Effector memory CD4-positive, alpha-beta T cell (primary cell): ENCODE results near the gene RRP1.

Experiments used
- DNase-seq, 3 donors: peaks; one replicate each; pipeline ENCODE4 v3.0.0-alpha.2; 2020
- H3K27ac ChIP-seq: 2 replicates; pipeline ENCODE4 v1.7.0; 2013; ENCODE audit warnings: mild to moderate bottlenecking, low read length, moderate library complexity; ENCODE audit not compliant: insufficient read depth, poor library complexity, severe bottlenecking
- H3K27me3 ChIP-seq: replicated peaks from 2 replicates; pipeline ENCODE4 v1.7.0; 2013; ENCODE audit warnings: mild to moderate bottlenecking, low read length; ENCODE audit not compliant: insufficient read depth, control insufficient read depth, poor library complexity, severe bottlenecking
- H3K36me3 ChIP-seq: 2 replicates; pipeline ENCODE4 v1.7.0; 2013; ENCODE audit warnings: mild to moderate bottlenecking, low read length, moderate library complexity; ENCODE audit not compliant: control insufficient read depth, insufficient read depth
- H3K4me1 ChIP-seq: 2 replicates; pipeline ENCODE4 v1.7.0; 2013; ENCODE audit warnings: low read length, mild to moderate bottlenecking; ENCODE audit not compliant: control insufficient read depth, insufficient read depth, poor library complexity, severe bottlenecking
- H3K4me3 ChIP-seq: 2 replicates; pipeline ENCODE4 v1.7.0; 2013; ENCODE audit warnings: low read length, low read depth, mild to moderate bottlenecking; ENCODE audit not compliant: insufficient read depth, poor library complexity, severe bottlenecking
- H3K9me3 ChIP-seq: 2 replicates; pipeline ENCODE4 v1.7.0; 2013; ENCODE audit warnings: mild to moderate bottlenecking, low read length, moderate library complexity; ENCODE audit not compliant: control insufficient read depth
- total RNA-seq, 3 donors: gene quantifications; one replicate each; lab custom pipeline; 2026; lab: John Stamatoyannopoulos, UW

Gene RRP1
- total RNA-seq, result 23.3 to 24.4 (median 24.4) reads per million in 3 donors

DNA sequence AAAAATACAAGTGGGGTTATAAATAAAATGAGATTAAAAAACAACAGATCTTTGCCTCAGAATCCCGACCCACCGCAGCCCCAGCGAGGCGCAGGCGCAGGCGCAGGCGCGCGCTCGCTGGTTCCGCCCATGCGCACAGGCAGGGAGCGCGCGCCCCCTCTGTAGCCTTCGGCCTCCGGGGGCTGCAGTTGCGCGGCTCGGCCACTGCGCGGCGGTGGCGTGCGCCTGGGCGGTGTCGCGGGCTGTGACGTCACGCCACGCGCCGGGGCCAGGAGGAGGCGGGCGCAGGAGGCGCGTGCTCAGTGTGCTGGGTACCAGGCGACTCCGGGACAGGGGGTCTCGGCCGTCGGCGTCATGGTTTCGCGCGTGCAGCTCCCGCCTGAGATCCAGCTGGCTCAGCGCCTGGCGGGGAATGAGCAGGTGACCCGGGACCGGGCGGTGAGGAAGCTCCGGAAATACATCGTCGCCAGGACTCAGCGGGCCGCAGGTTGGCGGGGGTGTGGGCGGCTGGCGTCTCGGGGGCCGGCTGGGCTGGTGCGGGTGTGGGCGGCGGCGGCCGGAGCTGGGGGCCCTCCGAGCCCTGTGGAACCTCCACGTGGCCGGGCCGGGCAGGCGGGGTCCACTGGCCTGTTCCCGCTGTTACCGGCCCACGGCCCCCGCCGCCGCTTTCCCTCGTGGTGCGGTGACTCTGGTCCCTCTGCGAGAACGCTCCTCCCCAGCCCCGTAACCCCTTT lies at the start of gene RRP1:
RRP1 (plus strand) TSS at position 302 of the 734 bp plus-strand sequence; CDS start at position 355, 53 bp downstream.
- no peaks in the 10 kb centered on the region for H3K27me3 ChIP-seq
- peak within 1 kb of the TSS; percentile 63 for H3K4me3 ChIP-seq
- peaks cover 28% of the 10 kb centered on the region for H3K36me3 ChIP-seq
- H3K4me1 ChIP-seq, result peaks cover 9% of the 10 kb centered on the region
- H3K27ac ChIP-seq, result peak within 1 kb of the TSS; percentile 77
- H3K9me3 ChIP-seq, result no peaks in the 10 kb centered on the region
- DNase-seq, result peak; percentile 90 to 91 (median 90)

DNA sequence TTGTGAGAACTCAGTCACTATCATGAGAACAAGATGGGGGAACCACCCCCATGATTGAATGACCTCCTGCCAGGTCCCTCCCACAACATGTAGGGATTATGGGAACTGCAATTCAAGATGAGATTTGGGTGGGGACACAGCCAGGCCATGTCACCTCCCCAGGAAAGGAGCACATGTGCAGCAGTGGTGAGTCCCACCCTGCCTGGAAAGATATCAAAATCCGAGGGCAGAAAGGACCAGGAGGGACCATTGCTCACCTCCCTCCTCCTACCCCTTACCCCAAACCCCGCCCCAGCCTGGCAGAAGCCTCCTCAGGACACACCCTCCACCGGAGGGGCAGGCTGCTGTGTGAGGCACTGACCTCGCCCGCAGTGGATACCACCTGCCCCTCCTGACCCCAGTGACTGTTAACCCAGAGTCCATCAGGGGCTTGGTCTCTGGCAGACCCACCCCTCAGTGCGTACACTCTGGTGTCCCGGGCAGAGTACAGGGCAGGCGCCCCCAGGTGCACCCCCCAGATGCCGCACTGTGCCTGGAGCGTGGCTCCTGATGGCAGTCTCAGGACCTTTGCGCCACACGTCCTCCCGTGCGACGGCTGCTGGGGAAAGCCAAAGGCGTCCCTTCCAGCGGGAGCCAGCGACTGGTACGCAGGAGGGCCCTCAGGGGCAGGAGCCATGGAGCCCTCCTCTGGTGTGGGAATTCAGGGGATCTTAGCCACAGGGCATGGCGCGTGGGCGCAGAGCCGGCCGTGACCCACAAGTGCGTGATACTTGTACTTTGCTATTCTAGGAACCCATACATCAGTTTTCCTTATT lies 49.5 kb upstream of the RRP1 start:
- Histone ChIP-seq H3K27me3 (no peaks in the 10 kb centered on the region), H3K4me1 (no peaks in the 10 kb centered on the region), H3K4me3 (no peak overlapping the region), H3K27ac (no peak overlapping the region), H3K36me3 (peaks cover 14% of the 10 kb centered on the region), H3K9me3 (no peaks in the 10 kb centered on the region)
- DNase-seq, result no peak

GRCh38 chr21:43740497-43741156 lies 48.8 kb upstream of the RRP1 start:
- Histone ChIP-seq H3K9me3 (no peaks in the 10 kb centered on the region), H3K27me3 (no peaks in the 10 kb centered on the region), H3K36me3 (peaks cover 15% of the 10 kb centered on the region), H3K4me1 (no peaks in the 10 kb centered on the region), H3K27ac (no peak overlapping the region), H3K4me3 (no peak overlapping the region)
- DNase-seq, result peak in 1 of 3 donors; percentile 65

DNA sequence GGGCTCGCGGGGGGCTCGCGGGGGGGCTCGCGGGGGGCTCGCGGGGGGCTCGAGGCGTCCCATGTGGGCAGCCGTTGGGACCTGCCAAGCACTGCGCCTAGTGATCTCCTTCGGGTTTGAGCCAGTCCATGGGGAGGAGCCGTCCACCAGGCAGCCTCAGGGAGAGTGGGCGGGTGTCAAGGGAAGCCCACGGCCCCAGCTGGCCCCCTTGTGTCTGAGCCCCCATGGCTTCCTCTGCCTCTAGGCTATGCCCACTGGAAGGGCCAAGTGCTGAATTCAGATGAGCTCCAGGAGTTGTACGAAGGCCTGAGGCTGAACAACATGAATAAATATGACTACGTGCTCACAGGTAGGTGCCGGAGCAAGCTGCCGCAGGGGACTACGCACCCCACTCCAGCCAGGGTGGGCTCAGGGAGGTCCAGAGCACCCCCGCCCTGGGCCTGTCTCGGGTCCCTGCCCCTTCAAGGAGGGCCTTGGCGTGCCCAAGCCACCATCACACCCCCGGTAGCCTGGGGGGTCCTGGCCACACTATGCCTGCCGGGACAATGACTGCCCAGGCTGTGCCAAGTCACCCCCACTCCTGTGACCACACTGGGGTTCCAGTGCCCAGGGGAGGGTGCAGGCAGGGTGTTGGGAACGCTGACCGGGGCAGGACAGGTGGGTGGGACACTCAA lies 47.8 kb upstream of the RRP1 start:
- Histone ChIP-seq H3K27me3 (no peaks in the 10 kb centered on the region), H3K9me3 (no peaks in the 10 kb centered on the region), H3K36me3 (peaks cover 19% of the 10 kb centered on the region), H3K4me1 (no peaks in the 10 kb centered on the region), H3K4me3 (no peak overlapping the region), H3K27ac (no peak overlapping the region)
- DNase-seq, result no peak

- no peak overlapping the region for H3K27ac ChIP-seq
- no peaks in the 10 kb centered on the region for H3K9me3 ChIP-seq
- no peaks in the 10 kb centered on the region for H3K27me3 ChIP-seq
- H3K36me3 ChIP-seq, result peaks cover 32% of the 10 kb centered on the region
- no peaks in the 10 kb centered on the region for H3K4me1 ChIP-seq
- DNase-seq, result no peak
- no peak overlapping the region for H3K4me3 ChIP-seq
Measured at GRCh38 chr21:43743947-43744346, 45.4 kb upstream of the RRP1 start.

DNA sequence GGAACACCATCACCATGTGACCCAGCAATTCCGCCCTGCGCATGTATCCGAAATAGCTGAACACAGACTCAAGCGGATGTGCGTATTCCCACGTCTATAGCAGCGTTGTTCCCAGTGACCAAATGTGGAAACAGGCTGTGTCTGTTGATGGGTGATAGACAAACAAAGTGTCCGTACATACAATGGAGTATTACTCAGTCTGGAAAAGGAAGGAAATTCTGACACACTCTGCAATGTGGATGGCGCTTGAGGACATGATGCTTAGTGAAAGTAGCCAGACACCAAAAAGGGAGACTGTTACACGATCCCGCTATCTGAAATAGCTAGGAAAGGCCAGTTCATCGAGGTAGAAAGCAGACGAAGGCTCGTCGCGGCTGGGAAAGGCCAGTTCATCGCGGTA lies 44.7 kb upstream of the RRP1 start:
- DNase-seq, result no peak
- H3K4me1 ChIP-seq, result no peaks in the 10 kb centered on the region
- H3K27ac ChIP-seq, result no peak overlapping the region
- no peaks in the 10 kb centered on the region for H3K27me3 ChIP-seq
- no peaks in the 10 kb centered on the region for H3K9me3 ChIP-seq
- H3K36me3 ChIP-seq, result peaks cover 35% of the 10 kb centered on the region
- no peak overlapping the region for H3K4me3 ChIP-seq

- no peaks in the 10 kb centered on the region for H3K27me3 ChIP-seq
- H3K4me1 ChIP-seq, result no peaks in the 10 kb centered on the region
- H3K36me3 ChIP-seq, result peaks cover 35% of the 10 kb centered on the region
- H3K27ac ChIP-seq, result no peak overlapping the region
- no peaks in the 10 kb centered on the region for H3K9me3 ChIP-seq
- H3K4me3 ChIP-seq, result no peak overlapping the region
- no peak for DNase-seq
Measured at GRCh38 chr21:43745772-43746517, 43.4 kb upstream of the RRP1 start.

GRCh38 chr21:43748622-43749021 lies 40.8 kb upstream of the RRP1 start:
- H3K9me3 ChIP-seq, result no peaks in the 10 kb centered on the region
- H3K4me3 ChIP-seq, result no peak overlapping the region
- no peaks in the 10 kb centered on the region for H3K4me1 ChIP-seq
- no peak overlapping the region for H3K27ac ChIP-seq
- no peaks in the 10 kb centered on the region for H3K27me3 ChIP-seq
- peaks cover 35% of the 10 kb centered on the region for H3K36me3 ChIP-seq
- DNase-seq, result no peak

- DNase-seq, result no peak
- H3K9me3 ChIP-seq, result no peaks in the 10 kb centered on the region
- no peaks in the 10 kb centered on the region for H3K27me3 ChIP-seq
- no peak overlapping the region for H3K27ac ChIP-seq
- H3K4me1 ChIP-seq, result no peaks in the 10 kb centered on the region
- no peak overlapping the region for H3K4me3 ChIP-seq
- H3K36me3 ChIP-seq, result peaks cover 30% of the 10 kb centered on the region
Measured at GRCh38 chr21:43749651-43750262, 39.6 kb upstream of the RRP1 start.
